Tibial nerve (tissue), 4 donors: ENCODE results near the gene LRRC73. TPM values are rescaled to one million over a fixed set of nuclear protein-coding genes. Genes with fewer than 3 reads are reported as not detected.
A peak's percentile ranks its signal among the peaks of the same experiment; 100 is the strongest.

Experiments used
- DNase-seq, 2 donors: peaks; one replicate each; pipeline ENCODE4 v3.0.0-alpha.2; 2019; ENCODE audit warnings: low spot score in 2 of 2
- H3K27ac ChIP-seq, 4 donors: fragments of 200-600 bp; sonication (generic) in 3 of 4; one replicate each; pipeline ENCODE4 v1.5.1; 2017 to 2019; ENCODE audit warnings: mild to moderate bottlenecking in 1 of 4
- H3K27me3 ChIP-seq, 2 donors: fragments of 200-600 bp; sonication (generic) in 1 of 2; one replicate each; pipeline versions ENCODE4 v1.5.1 to v1.6.0; 2017 to 2019
- H3K36me3 ChIP-seq, 3 donors: fragments of 200-600 bp; sonication (generic); one replicate each; pipeline ENCODE4 v1.5.1; 2018 to 2019
- H3K4me1 ChIP-seq, 4 donors: fragments of 200-600 bp; sonication (generic) in 3 of 4; one replicate each; pipeline ENCODE4 v1.5.1; 2017 to 2019
- H3K4me3 ChIP-seq, 4 donors: fragments of 200-600 bp; sonication (generic) in 3 of 4; one replicate each; pipeline ENCODE4 v1.5.1; 2017 to 2019; ENCODE audit warnings: mild to moderate bottlenecking in 1 of 4, moderate library complexity in 1 of 4
- H3K9me3 ChIP-seq, 4 donors: fragments of 200-600 bp; sonication (generic) in 3 of 4; one replicate each; pipeline ENCODE4 v1.5.1; 2017 to 2019
- EP300 ChIP-seq, 2 donors: sonication (generic); formaldehyde crosslinking; IDR thresholded peaks; one replicate each; pipeline ENCODE4 v1.6.1; 2017; ENCODE audit warnings: antibody characterized with exemption in 2 of 2, mild to moderate bottlenecking in 1 of 2
- POLR2A ChIP-seq, 2 donors: fragments of 450-650 bp; IDR thresholded peaks; one replicate each; pipeline ENCODE4 v1.6.1; 2017; ENCODE audit warnings: antibody characterized with exemption in 2 of 2, mild to moderate bottlenecking in 2 of 2, moderate library complexity in 2 of 2
- WGBS, 2 donors: methylation state at CpG; one replicate each; pipeline ENCODE4 v1.1.5; 2018; 5-methylcytosine and 5-hydroxymethylcytosine counted together
- total RNA-seq, 4 donors: library from RNA; depleted of rRNA; stranded (reverse); fragments of >200 nt; gene quantifications; one replicate each; pipeline ENCODE4 v1.1.0, GENCODE V29; 2016
- TF ChIP-seq, protein P1 (sequence below), 5 experiments: fragments of 200-600 bp in 3 of 5; fragments of 450-650 bp in 2 of 5; sonication (generic) in 3 of 5; IDR thresholded peaks; one replicate each; pipeline ENCODE4 v1.5.1; 2016 to 2019; ENCODE audit warnings: antibody characterized with exemption in 5 of 5, mild to moderate bottlenecking in 3 of 5, moderate library complexity in 2 of 5

Gene LRRC73
- total RNA-seq, 4 donors from 2014 or later: 0.59 to 2.4 (median 1.3) TPM

- Histone ChIP-seq H3K27me3 (no peaks in the 10 kb centered on the region), H3K9me3 (no peaks in the 10 kb centered on the region), H3K36me3 (peaks cover 0 to 48% (median 5%) of the 10 kb centered on the region in 3 donors), H3K27ac (peak overlapping the region in 2 of 4 donors; percentile 5 to 84), H3K4me3 (no peak overlapping the region), H3K4me1 (peaks cover 0 to 31% (median 13%) of the 10 kb centered on the region in 4 donors)
- WGBS, 2 donors: 86 to 91% methylated on average over 12 of the region's 12 CpGs
- no peak for DNase-seq
- TF ChIP-seq POLR2A (IDR thresholded peaks at IDR 0.05): no peak
- TF ChIP-seq, protein P1, sequence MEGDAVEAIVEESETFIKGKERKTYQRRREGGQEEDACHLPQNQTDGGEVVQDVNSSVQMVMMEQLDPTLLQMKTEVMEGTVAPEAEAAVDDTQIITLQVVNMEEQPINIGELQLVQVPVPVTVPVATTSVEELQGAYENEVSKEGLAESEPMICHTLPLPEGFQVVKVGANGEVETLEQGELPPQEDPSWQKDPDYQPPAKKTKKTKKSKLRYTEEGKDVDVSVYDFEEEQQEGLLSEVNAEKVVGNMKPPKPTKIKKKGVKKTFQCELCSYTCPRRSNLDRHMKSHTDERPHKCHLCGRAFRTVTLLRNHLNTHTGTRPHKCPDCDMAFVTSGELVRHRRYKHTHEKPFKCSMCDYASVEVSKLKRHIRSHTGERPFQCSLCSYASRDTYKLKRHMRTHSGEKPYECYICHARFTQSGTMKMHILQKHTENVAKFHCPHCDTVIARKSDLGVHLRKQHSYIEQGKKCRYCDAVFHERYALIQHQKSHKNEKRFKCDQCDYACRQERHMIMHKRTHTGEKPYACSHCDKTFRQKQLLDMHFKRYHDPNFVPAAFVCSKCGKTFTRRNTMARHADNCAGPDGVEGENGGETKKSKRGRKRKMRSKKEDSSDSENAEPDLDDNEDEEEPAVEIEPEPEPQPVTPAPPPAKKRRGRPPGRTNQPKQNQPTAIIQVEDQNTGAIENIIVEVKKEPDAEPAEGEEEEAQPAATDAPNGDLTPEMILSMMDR (IDR thresholded peaks at IDR 0.05): no peak
- no peak for TF ChIP-seq EP300 (IDR thresholded peaks at IDR 0.05)
Measured at GRCh38 chr6:43497689-43498088, 12.5 kb downstream of the LRRC73 start.

GRCh38 chr6:43497129-43497396 lies 13.1 kb downstream of the LRRC73 start:
- H3K4me1 ChIP-seq: peaks cover 0 to 37% (median 16%) of the 10 kb centered on the region in 4 donors
- 76 to 80% methylated on average over 6 of the region's 6 CpGs for WGBS, 2 donors
- no peak for DNase-seq
- no peaks in the 10 kb centered on the region for H3K27me3 ChIP-seq
- peaks cover 0 to 42% (median 4%) of the 10 kb centered on the region in 3 donors for H3K36me3 ChIP-seq
- TF ChIP-seq, protein P1 (IDR thresholded peaks at IDR 0.05): no peak
- TF ChIP-seq EP300 (IDR thresholded peaks at IDR 0.05) (no peak), POLR2A (IDR thresholded peaks at IDR 0.05) (no peak)
- H3K27ac ChIP-seq: peak overlapping the region in 3 of 4 donors; percentile 5 to 84 (median 48)
- H3K9me3 ChIP-seq: no peaks in the 10 kb centered on the region
- H3K4me3 ChIP-seq: no peak overlapping the region

DNA sequence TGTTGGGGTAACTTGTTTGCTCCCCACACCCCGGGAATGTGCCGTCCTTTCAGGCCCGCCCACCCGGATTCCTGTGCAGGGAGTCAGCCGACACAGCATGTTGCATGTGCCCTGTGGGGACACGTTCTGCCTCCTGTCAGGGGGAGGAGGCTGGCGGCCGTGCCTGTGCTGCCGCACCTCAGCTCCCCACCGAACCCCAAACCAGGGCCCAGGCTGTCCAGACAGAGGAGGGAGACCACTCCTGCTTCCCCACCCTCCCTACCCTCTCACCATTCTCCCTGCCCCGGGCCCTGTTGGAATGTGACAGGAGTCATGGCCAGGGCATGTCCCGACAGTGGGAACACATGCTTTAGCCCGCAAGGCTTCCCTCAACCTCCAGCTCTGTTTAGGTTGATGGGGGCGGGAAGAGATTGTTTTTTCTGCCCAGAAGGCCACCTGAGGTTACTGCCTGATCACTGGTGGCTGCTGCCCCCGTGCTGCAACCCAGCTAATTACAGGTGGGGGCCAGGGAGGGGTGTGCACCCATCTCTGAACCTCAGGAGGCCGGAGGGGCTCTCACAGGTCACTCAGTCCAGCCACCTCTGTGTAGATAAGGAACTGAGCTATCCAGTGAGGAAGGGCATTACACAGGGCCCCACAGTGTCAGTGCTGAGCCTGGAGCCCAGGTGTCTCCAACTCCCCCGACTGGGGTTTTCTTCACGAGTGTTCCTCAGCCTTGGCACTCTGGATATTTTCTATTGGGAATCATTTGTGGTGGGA lies 13.6 kb downstream of the LRRC73 start:
- Histone ChIP-seq H3K4me1 (peaks cover 0 to 43% (median 18%) of the 10 kb centered on the region in 4 donors), H3K27me3 (no peaks in the 10 kb centered on the region), H3K9me3 (no peaks in the 10 kb centered on the region), H3K4me3 (no peak overlapping the region), H3K27ac (peak overlapping the region; percentile 5 to 84 (median 26)), H3K36me3 (peaks cover 0 to 38% (median 3%) of the 10 kb centered on the region in 3 donors)
- DNase-seq: no peak
- 34 to 38% methylated on average over 14 to 18 of the region's 18 CpGs for WGBS, 2 donors
- TF ChIP-seq POLR2A (IDR thresholded peaks at IDR 0.05): no peak
- peak in 1 of 2 donors; percentile 49 for TF ChIP-seq EP300 (IDR thresholded peaks at IDR 0.05)
- TF ChIP-seq, protein P1 (IDR thresholded peaks at IDR 0.05): peak; percentile 42 to 66 (median 47)

DNA sequence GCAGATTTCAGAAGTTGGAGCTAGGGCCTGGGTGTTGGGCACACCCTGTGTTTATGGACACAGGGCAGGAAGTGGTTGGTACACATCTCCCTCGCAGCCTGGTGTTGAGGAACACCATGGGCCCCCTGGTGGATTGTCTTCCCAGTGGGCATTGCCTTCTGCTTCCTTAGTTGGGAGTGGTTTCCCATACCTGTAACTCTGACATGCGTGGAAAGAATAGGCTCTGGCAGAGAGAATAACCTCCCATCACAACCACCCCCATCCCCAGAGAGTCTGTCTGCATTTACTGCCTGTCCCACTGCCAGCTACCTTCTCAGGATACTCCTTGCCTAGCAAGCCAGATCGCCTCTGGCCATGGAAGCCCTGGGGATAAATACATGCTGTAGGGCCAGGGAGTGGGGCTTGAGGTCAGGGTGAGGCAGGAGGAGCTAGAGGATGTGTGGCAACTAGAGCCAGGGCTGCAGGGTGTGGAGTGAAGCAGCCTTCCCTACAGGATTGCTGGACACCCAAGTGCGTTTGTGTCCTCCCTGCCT lies 14.7 kb downstream of the LRRC73 start:
- Histone ChIP-seq H3K4me3 (no peak overlapping the region), H3K27ac (peak overlapping the region in 3 of 4 donors; percentile 5 to 84 (median 48)), H3K27me3 (no peaks in the 10 kb centered on the region), H3K4me1 (peaks cover 0 to 44% (median 18%) of the 10 kb centered on the region in 4 donors), H3K36me3 (peaks cover 0 to 27% (median 3%) of the 10 kb centered on the region in 3 donors), H3K9me3 (no peaks in the 10 kb centered on the region)
- TF ChIP-seq, protein P1 (IDR thresholded peaks at IDR 0.05): no peak
- no peak for TF ChIP-seq POLR2A (IDR thresholded peaks at IDR 0.05)
- TF ChIP-seq EP300 (IDR thresholded peaks at IDR 0.05): no peak
- DNase-seq: no peak
- WGBS, 2 donors: 60 to 70% methylated on average over 4 of the region's 4 CpGs

- DNase-seq: no peak
- 90 to 91% methylated on average over 4 of the region's 4 CpGs for WGBS, 2 donors
- Histone ChIP-seq H3K36me3 (peaks cover 0 to 20% (median 3%) of the 10 kb centered on the region in 3 donors), H3K9me3 (no peaks in the 10 kb centered on the region), H3K27me3 (no peaks in the 10 kb centered on the region), H3K4me3 (no peak overlapping the region), H3K4me1 (peaks cover 0 to 44% (median 18%) of the 10 kb centered on the region in 4 donors), H3K27ac (peak overlapping the region in 2 of 4 donors; percentile 5 to 84)
- TF ChIP-seq, protein P1 (IDR thresholded peaks at IDR 0.05): no peak
- TF ChIP-seq POLR2A (IDR thresholded peaks at IDR 0.05) (no peak), EP300 (IDR thresholded peaks at IDR 0.05) (no peak)
Measured at GRCh38 chr6:43494766-43495165, 15.4 kb downstream of the LRRC73 start.
